Right renal pelvis (tissue), 4 donors: Measurements from ENCODE around the gene PRKCZ. TPM values are rescaled to one million over a fixed set of nuclear protein-coding genes. Genes with fewer than 3 reads are reported as not detected.
A peak's percentile ranks its signal among the peaks of the same experiment; 100 is the strongest.

Source experiments
- DNase-seq, 4 donors: peaks; one replicate each; pipeline ENCODE4 v3.0.0-alpha.2; 2013; ENCODE audit warnings: low read depth in 4 of 4, low spot score in 3 of 4, missing footprints in 1 of 4
- polyA plus RNA-seq, 4 donors: library from polyadenylated mRNA; unstranded; fragments of 120-200 nt; gene quantifications; one replicate each; pipeline ENCODE4 v1.2.1, GENCODE V29; 2013; ENCODE audit not compliant: insufficient read length in 4 of 4

PRKCZ gene
- polyA plus RNA-seq, 4 donors = 32.8 to 37.0 (median 34.0) TPM

GRCh38 chr1:2044510-2045319 lies 5.5 kb upstream of the PRKCZ start:
- DNase-seq = peak in 1 of 4 donors; percentile 28

- no peak for DNase-seq
Observed at GRCh38 chr1:2045468-2046173, 4.6 kb upstream of the PRKCZ start.

- peak in 1 of 4 donors; percentile 31 for DNase-seq
Observed at GRCh38 chr1:2046174-2046917, 3.9 kb upstream of the PRKCZ start.

GRCh38 chr1:2046953-2047748 lies 3.1 kb upstream of the PRKCZ start:
- DNase-seq = no peak

DNA sequence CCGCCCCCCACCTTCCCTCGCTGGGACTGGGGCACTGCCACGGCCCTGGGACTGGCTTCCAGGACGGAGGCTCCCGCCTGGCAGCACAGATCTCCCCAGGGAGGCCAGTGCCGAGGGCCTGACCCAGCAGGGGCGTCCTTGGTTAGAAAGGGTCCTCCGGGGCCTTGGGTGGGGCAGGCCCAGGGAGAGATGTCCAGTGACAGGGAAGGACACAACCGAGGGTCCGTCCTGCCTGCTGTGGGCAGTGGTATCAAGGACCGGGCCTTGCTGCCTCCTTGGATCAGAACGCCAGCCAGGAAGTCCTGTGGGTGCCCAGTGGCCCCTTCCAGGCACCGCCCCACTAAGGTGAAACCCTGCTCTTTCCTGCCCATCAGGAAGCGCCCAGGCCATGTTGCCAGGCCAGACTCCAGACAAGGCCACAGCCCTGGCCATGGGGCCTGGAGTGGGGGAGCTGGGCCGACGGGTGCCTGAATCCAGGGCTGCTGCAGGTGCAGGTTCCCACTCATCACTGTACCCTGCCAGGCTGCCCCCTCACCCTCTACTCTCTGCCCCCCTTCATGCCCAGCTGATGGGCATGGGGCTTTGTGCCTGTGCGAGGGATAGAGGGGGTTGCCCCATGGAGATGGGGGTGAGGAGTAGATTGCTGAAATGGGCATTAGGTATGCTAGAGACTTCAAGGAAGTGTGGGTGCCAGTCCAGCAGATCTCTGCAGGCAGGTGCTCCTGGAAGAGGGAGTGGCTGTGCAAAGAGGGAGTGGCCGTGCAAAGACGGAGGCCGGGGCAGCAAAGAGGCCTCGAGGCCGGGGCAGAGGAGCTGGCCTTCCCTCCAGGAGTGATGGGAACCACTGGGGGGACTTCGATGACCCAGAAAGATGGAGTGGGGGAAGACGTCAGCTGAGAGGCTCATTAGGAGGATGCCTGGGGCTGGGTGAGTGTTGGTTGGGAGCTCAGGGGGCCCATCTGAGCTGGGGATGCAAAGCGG lies 2.2 kb upstream of the PRKCZ start:
- DNase-seq = no peak

DNA sequence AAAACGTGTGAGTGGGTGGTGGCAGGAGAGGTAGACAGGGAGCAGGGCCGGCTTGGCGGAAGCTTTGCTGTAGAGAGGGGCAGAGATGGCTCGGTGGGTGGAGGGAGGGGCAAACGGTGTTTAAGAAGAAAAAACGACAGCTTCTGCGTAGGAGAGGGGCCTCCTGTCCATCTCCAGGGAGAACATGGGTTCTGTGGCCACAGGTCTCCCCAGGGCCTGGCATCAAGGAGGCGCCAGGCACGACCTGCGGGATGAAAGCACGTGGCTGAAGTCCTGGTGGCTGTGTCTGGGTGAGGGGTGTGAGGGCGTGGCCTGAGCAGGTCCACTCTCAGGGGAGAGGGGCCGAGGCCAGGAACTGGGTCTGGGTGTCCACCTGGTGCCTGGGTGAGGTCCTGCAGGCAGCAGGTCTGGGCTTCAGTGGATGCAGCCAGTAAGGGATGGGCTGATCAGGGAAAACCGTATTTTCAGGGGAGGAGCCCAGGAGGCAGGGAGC lies 940 bp upstream of the PRKCZ start:
- no peak for DNase-seq

- no peak for DNase-seq
Observed at GRCh38 chr1:2050461-2050792, 216 bp downstream of the PRKCZ start.

DNA sequence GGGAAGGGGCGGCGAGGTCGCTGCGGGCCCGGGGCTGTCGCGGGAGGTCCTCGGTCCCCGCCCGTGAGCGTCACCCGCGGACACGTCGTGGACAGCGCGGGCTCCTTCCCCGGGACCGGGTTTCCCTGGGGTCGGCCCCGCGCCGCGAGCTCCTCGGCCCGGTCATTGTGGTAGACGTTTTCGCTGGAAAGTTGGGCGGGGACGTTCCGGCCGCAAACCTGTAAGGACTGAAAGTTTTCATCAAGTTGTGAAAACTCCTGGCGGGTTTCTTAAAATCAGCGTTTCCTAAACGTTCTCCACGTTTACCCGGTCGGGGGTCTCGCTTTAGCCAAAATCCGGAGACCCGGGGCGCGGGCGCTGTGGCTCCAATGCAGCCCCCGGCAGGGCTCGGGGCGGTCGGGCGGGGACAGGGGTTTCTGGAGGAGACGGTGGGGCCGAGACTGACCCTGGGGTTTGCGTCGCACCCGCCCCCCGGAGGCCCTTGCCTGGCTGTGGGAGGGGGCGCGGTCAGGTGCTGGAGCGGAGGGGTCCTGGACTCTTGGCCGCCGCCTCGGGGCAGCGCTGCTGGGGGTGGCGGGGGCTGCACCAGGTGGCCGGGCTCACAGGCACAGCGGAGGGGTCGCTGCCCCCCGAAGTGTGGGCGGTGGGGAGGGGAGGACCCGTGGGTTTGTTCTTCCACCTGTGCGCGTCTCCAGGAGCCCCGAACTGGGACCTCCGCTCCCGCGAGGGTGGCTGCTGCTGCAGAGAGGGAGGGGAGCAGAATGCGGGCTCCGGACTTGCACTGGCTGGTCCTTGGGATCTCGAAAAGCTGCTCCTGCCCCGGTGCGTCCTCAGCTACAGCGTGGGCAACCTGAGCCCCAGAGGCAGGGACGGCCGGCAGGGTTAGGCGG lies 827 bp downstream of the PRKCZ start:
- DNase-seq = no peak

DNA sequence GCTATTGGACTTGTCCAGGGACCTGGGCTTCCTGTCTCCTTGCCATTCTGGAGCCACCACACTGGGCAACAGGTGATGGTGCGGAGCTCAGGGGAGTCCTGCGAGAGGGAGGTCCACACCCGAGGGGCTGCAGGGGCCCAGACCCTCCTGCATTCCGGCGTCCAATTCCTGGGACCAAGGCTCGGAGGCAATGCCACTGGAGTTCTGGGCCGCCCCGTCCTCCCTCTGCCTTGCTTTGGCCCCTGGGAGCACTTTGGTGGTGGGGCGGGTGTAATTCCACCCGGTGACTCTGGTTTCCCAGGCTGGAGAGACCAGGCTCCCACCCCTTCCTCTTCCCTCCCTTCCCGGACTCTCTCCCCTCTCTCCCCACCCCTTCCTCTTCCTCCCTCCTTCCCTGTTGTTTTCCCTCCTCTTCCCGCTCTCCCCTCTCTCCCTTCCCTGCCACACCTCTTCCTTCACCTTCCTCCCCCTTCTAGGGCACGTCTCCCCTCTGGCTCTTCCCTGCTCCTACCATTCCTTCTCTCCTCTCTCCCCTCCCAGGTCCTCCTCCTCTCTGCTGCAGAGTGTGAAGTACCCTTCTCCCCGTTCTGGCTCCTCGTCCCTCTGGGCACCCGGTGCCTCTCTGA lies 2.0 kb downstream of the PRKCZ start:
- no peak for DNase-seq

DNA sequence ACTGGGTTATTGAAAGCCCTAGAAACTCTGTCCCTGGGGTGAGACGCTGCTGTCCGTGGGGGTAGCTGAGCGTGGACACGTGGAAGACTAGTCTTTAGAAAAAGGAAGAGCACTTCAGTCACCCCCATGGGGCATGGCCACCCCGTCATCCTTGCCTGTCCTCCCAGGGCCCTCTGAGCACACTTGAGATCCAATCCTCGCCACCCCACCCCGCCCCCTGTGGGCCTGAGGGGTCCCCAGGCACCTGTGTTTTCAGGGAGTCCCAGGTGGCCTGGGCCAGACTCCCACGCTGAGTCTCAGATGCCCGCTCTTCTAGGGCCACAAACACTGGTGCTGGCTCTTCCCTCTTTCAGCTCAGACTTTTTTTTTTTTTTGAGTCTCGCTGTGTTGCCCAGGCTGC lies 2.5 kb downstream of the PRKCZ start:
- DNase-seq = no peak

GRCh38 chr1:2053217-2053616 lies 3.0 kb downstream of the PRKCZ start:
- no peak for DNase-seq

- no peak for DNase-seq
Observed at GRCh38 chr1:2053784-2054376, 3.7 kb downstream of the PRKCZ start.

DNA sequence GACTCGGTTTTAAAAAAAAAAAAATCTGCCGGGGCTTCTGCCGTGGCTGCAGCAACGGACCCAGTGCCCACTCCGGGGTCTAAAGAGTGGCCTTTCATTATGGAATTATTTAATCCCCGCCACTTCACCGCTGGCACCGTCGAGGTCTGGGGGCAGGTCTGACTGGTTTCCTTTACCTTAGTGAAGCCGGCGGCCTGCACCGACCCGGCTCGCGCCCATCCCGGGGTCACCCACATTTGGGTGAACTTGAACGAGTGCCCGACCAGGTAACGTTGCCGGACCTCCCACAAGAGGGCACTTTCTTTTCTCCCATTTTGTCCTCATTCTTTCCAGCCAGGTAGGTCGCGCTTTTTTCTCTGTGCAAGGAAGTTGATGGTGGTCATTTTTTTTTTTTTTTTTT lies 4.3 kb downstream of the PRKCZ start:
- DNase-seq = no peak

- DNase-seq = no peak
Observed at GRCh38 chr1:2055911-2056575, 5.8 kb downstream of the PRKCZ start.

DNA sequence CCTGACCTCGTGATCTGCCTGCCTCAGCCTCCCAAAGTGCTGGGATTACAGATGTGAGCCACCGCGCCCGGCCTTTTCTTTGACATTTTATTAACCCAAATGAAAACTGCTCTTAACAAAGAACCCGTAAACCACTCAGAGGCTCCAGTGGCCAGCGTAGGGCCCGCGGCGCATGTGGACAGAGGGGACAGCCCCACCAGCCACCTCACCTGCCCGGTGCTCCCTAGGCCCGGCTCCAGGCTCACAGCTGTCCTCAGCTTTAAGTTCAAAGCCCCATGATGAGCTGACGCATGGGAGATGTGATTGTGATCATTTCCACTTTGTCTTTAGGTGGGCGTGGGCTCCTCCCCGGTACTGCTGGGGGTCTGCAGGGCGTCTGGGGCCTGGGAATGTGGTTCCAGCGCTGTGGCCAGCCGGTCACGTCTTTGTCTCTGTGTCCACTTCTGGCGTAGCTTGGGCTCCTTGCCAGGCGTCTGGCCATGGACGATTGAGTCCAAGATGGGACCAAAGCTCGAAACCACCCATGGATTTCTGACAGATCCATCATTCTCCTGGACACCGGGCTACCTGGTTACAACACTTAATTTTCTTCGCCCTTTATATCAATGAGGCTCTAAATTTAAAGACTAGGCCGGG lies 6.9 kb downstream of the PRKCZ start:
- no peak for DNase-seq

GRCh38 chr1:2059290-2059953 lies 9.2 kb downstream of the PRKCZ start:
- DNase-seq = no peak
